Endothelial cell of umbilical vein (primary cell): ENCODE results near the gene HYDIN. TPM values are rescaled to one million over a fixed set of nuclear protein-coding genes. Genes with fewer than 3 reads are reported as not detected.

Experiments used
- BruUV-seq: library from RNA; stranded (reverse); fragments of 400-500 nt; replicated peaks from 2 replicates; lab custom pipeline; 2021; lab: Mats Ljungman, UMichigan
- CTCF ChIA-PET: fragments of 300-600, 350-600 bp; sonication (Branson Sonifier 250); formaldehyde crosslinking; loops from one replicate; lab custom pipeline; 2021; ENCODE audit warnings: antibody characterized with exemption, inconsistent platforms; lab: Charles Lee
- POLR2A ChIA-PET: fragments of 300-600, 350-600 bp; sonication (Branson Sonifier 250); formaldehyde crosslinking; loops from one replicate; lab custom pipeline; 2021; ENCODE audit warnings: antibody characterized with exemption, inconsistent platforms; lab: Charles Lee
- DNase-seq: peaks from one replicate; pipeline ENCODE4 v3.0.0-alpha.2; 2011; ENCODE audit warnings: low read depth, low spot score
- FAIRE-seq: peaks from 2 replicates; lab custom pipeline; 2011; peaks lifted over from hg19 to GRCh38; lab: Jason Lieb, UNC
- H2AFZ ChIP-seq: 2 replicates; pipeline ENCODE4 v1.6.0; 2012; ENCODE audit warnings: low read depth, low read length, control low read depth, inconsistent platforms
- H3K27ac ChIP-seq: 2 replicates; pipeline ENCODE4 v1.5.1; 2011; ENCODE audit warnings: low read depth, mild to moderate bottlenecking, control low read depth, low read length, moderate library complexity; ENCODE audit not compliant: insufficient read depth
- H3K27me3 ChIP-seq, 2 experiments: 2 replicates each; pipeline versions ENCODE4 v1.6.0 to v1.6.1; 2011; ENCODE audit warnings: low read length in 2 of 2, mixed read lengths in 1 of 2; ENCODE audit not compliant: control insufficient read depth in 2 of 2, insufficient read depth in 2 of 2
- H3K36me3 ChIP-seq, 2 experiments: 2 replicates in 1 of 2; 3 replicates in 1 of 2; pipeline ENCODE4 v1.5.1; 2011; ENCODE audit warnings: low read length in 2 of 2, mild to moderate bottlenecking in 1 of 2, moderate library complexity in 1 of 2; ENCODE audit not compliant: control insufficient read depth in 2 of 2, insufficient read depth in 2 of 2; ENCODE audit errors: extremely low read depth in 1 of 2
- H3K4me1 ChIP-seq: 3 replicates; pipeline ENCODE4 v1.5.1; 2011; ENCODE audit warnings: mild to moderate bottlenecking, low read length; ENCODE audit not compliant: control insufficient read depth, insufficient read depth; ENCODE audit errors: extremely low read depth
- H3K4me2 ChIP-seq: 2 replicates; pipeline ENCODE4 v1.6.1; 2011; ENCODE audit warnings: low read length, control low read depth, mixed read lengths; ENCODE audit not compliant: insufficient read depth
- H3K4me3 ChIP-seq, 3 experiments: fragments of 200-600 bp in 1 of 3; sonication (generic), shearing (Covaris generic) in 1 of 3; replicated peaks in 1 of 3; 2 replicates each; pipeline ENCODE4 v1.5.1; 2011 to 2016; ENCODE audit warnings: control low read depth in 3 of 3, low read length in 3 of 3, mild to moderate bottlenecking in 2 of 3, inconsistent platforms in 1 of 3, low read depth in 1 of 3, moderate library complexity in 1 of 3; ENCODE audit not compliant: insufficient read depth in 1 of 3
- H3K79me2 ChIP-seq: 2 replicates; pipeline ENCODE4 v1.6.0; 2012; ENCODE audit warnings: low read length, inconsistent platforms; ENCODE audit not compliant: control insufficient read depth, insufficient read depth
- H3K9ac ChIP-seq: replicated peaks from 2 replicates; pipeline ENCODE3; 2011; ENCODE audit warnings: low read length, control low read depth; ENCODE audit not compliant: insufficient read depth; ENCODE audit errors: extremely low read depth
- H3K9me1 ChIP-seq: replicated peaks from 3 replicates; pipeline ENCODE4 v1.6.0; 2011; ENCODE audit warnings: mild to moderate bottlenecking, low read length; ENCODE audit not compliant: control insufficient read depth, insufficient read depth; ENCODE audit errors: extremely low read depth
- H3K9me3 ChIP-seq: replicated peaks from 2 replicates; pipeline ENCODE4 v1.5.1; 2012; ENCODE audit warnings: low read length, inconsistent platforms; ENCODE audit not compliant: control insufficient read depth, insufficient read depth
- H4K20me1 ChIP-seq: replicated peaks from 2 replicates; pipeline ENCODE3; 2011; ENCODE audit warnings: mild to moderate bottlenecking, low read length; ENCODE audit not compliant: control insufficient read depth, insufficient read depth; ENCODE audit errors: extremely low read depth
- EZH2 ChIP-seq: IDR thresholded peaks from 2 replicates; pipeline ENCODE4 v1.6.1; 2012; ENCODE audit warnings: borderline replicate concordance, low read depth, mild to moderate bottlenecking, moderate library complexity, low read length, inconsistent platforms; ENCODE audit not compliant: severe bottlenecking
- FOS ChIP-seq: IDR thresholded peaks from 2 replicates; pipeline ENCODE4 v1.6.1; 2011; ENCODE audit warnings: mild to moderate bottlenecking, low read length, moderate library complexity, borderline replicate concordance; ENCODE audit not compliant: insufficient read depth
- GATA2 ChIP-seq: IDR thresholded peaks from 2 replicates; pipeline ENCODE4 v1.7.0; 2011; ENCODE audit warnings: low read depth, mild to moderate bottlenecking, moderate library complexity, mixed read lengths, low read length; ENCODE audit not compliant: insufficient read length, insufficient read depth
- JUN ChIP-seq: IDR thresholded peaks from 2 replicates; pipeline ENCODE4 v1.6.1; 2011; ENCODE audit warnings: borderline replicate concordance, low read depth; ENCODE audit not compliant: insufficient read length, insufficient read depth
- MYC ChIP-seq: IDR thresholded peaks from one replicate; pipeline ENCODE4 v1.6.1; 2011; ENCODE audit warnings: mild to moderate bottlenecking, low read depth, low read length
- POLR2A ChIP-seq: IDR thresholded peaks from 2 replicates; pipeline ENCODE4 v1.6.1; 2012; ENCODE audit warnings: low read depth, mild to moderate bottlenecking, control low read depth, low read length
- POLR2AphosphoS5 ChIP-seq: IDR thresholded peaks from 2 replicates; pipeline ENCODE4 v1.6.1; 2012; ENCODE audit warnings: low read depth, mild to moderate bottlenecking, control low read depth, low read length, moderate library complexity; ENCODE audit not compliant: insufficient read depth
- dilution Hi-C: fragments of 300-500 bp; cut with MboI; formaldehyde crosslinking; loops from one replicate; pipeline ENCODE4 v1.15.0; 2019; ENCODE audit warnings: low sequenced_read_pairs; ENCODE audit not compliant: extremely low pct_ligation_motif_present
- intact Hi-C: fragments of 100-400 bp; cut with micrococcal nuclease; formaldehyde crosslinking; loops from one replicate; pipeline ENCODE4 v1.10.0; 2022
- polyA plus RNA-seq, 4 experiments: library from polyadenylated mRNA; depleted of rRNA in 3 of 4; stranded (reverse) in 3 of 4; unstranded in 1 of 4; fragments of >200 nt; gene quantifications; 2 replicates each; pipeline versions ENCODE4 v1.2.1 to v1.2.3, GENCODE V29; 2011 to 2012; ENCODE audit warnings: missing spikeins in 1 of 4
- total RNA-seq: library from RNA; stranded (reverse); gene quantifications from 2 replicates; pipeline ENCODE4 v1.2.3, GENCODE V29; 2021
- TF ChIP-seq, protein P1 (sequence below), 2 donors: IDR thresholded peaks; 1 replicate in 1 of 2; 2 replicates in 1 of 2; pipeline ENCODE4 v1.5.1; 2011; ENCODE audit warnings: low read length in 2 of 2, mild to moderate bottlenecking in 2 of 2, moderate library complexity in 2 of 2, control low read depth in 1 of 2, inconsistent platforms in 1 of 2, low read depth in 1 of 2; ENCODE audit not compliant: insufficient read depth in 1 of 2; ENCODE audit errors: extremely low read depth in 1 of 2
- TF ChIP-seq, protein P2 (sequence below): IDR thresholded peaks from 2 replicates; pipeline ENCODE4 v1.6.1; 2011; ENCODE audit not compliant: insufficient read depth, insufficient read length

The HYDIN gene
- total and polyA plus RNA-seq, 2 donors (not counting 3 experiments of a cell fraction or from before 2014, with no cell fraction given), result not detected

DNA sequence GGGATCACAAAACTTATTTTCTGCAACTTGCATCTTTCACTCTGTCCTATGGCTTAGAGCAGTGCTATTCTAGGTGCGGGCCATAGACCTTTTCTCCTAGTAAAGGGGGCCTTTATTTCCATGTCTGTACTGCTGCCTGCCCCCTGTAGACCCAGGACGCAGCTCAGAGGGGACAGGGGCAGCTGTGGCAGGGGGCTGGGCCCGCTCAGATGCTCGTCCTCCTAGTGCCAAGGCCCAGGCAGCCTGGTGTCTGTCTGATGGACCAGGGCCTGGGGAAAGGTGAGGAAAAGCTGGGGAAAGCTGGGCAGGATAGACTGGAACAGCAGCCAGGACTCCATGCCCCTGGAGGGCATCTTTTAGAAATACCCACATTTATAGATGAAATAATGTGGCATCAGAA is 455.1 kb downstream of the HYDIN start:
- ChIA-PET POLR2A (no interaction called here), CTCF (no interaction called here)
- H3K9me1 ChIP-seq, result no peaks in the 10 kb centered on the region
- no peaks in the 10 kb centered on the region for H3K79me2 ChIP-seq
- H3K4me3 ChIP-seq, result no peak overlapping the region
- DNase-seq, result no peak
- FAIRE-seq, result no peak
- no peak for TF ChIP-seq GATA2
- TF ChIP-seq EZH2, result no peak
- TF ChIP-seq, protein P1, sequence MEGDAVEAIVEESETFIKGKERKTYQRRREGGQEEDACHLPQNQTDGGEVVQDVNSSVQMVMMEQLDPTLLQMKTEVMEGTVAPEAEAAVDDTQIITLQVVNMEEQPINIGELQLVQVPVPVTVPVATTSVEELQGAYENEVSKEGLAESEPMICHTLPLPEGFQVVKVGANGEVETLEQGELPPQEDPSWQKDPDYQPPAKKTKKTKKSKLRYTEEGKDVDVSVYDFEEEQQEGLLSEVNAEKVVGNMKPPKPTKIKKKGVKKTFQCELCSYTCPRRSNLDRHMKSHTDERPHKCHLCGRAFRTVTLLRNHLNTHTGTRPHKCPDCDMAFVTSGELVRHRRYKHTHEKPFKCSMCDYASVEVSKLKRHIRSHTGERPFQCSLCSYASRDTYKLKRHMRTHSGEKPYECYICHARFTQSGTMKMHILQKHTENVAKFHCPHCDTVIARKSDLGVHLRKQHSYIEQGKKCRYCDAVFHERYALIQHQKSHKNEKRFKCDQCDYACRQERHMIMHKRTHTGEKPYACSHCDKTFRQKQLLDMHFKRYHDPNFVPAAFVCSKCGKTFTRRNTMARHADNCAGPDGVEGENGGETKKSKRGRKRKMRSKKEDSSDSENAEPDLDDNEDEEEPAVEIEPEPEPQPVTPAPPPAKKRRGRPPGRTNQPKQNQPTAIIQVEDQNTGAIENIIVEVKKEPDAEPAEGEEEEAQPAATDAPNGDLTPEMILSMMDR (IDR thresholded peaks at IDR 0.05; ENCODE audit: extremely low read depth in 1 of 2, insufficient read depth in 1 of 2, low read depth in 1 of 2, low read length in 2 of 2), result no peak
- peaks cover 6 to 18% of the 10 kb centered on the region in 2 experiments for H3K36me3 ChIP-seq
- H3K27ac ChIP-seq, result no peak overlapping the region
- no peaks in the 10 kb centered on the region for H4K20me1 ChIP-seq
- no peak overlapping the region for H3K9ac ChIP-seq
- no peak overlapping the region for H3K4me2 ChIP-seq
- H3K9me3 ChIP-seq, result no peaks in the 10 kb centered on the region
- BruUV-seq, result no TSS peak
- H3K27me3 ChIP-seq, result no peaks in the 10 kb centered on the region
- dilution Hi-C loops, result no loop called here
- intact Hi-C loops, result loop anchor here (10.0 kb wide), 1 partner anchor 201 kb away; no protein-coding TSS in a partner anchor
- no peaks in the 10 kb centered on the region for H3K4me1 ChIP-seq
- H2AFZ ChIP-seq, result no peak overlapping the region

DNA sequence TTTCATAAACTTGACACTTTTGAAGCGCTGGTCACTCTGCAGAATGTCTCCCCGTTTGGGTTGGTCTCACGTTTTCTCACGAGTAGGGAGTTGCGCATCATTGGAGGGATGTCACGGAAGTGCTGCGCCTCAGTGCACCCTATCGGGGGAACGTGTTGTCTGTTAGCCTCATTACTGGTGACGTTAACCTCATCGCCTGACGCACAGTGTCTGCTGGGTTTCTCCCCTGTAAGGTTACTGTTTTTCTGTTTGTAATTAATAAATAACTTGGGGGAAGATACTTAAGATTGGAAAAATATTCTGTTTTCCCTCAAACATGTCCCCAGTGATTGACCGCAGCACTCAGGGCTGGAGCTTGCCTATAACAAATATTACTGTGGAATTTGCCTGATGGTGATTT is 456.3 kb downstream of the HYDIN start:
- H4K20me1 ChIP-seq, result no peaks in the 10 kb centered on the region
- H3K4me1 ChIP-seq, result no peaks in the 10 kb centered on the region
- ChIA-PET POLR2A (no interaction called here), CTCF (no interaction called here)
- H3K4me3 ChIP-seq, result no peak overlapping the region
- no peaks in the 10 kb centered on the region for H3K9me3 ChIP-seq
- H3K9me1 ChIP-seq, result no peaks in the 10 kb centered on the region
- no peak overlapping the region for H2AFZ ChIP-seq
- no TSS peak for BruUV-seq
- H3K79me2 ChIP-seq, result no peaks in the 10 kb centered on the region
- TF ChIP-seq, protein P1 (IDR thresholded peaks at IDR 0.05; ENCODE audit: extremely low read depth in 1 of 2, insufficient read depth in 1 of 2, low read depth in 1 of 2, low read length in 2 of 2), result no peak
- TF ChIP-seq FOS (no peak), GATA2 (no peak), JUN (no peak), POLR2AphosphoS5 (no peak), EZH2 (no peak), MYC (no peak), POLR2A (no peak)
- TF ChIP-seq, protein P2, sequence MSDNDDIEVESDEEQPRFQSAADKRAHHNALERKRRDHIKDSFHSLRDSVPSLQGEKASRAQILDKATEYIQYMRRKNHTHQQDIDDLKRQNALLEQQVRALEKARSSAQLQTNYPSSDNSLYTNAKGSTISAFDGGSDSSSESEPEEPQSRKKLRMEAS, result no peak
- FAIRE-seq (no peak), DNase-seq (no peak)
- peaks cover 4 to 14% of the 10 kb centered on the region in 2 experiments for H3K36me3 ChIP-seq
- no peak overlapping the region for H3K9ac ChIP-seq
- H3K27ac ChIP-seq, result no peak overlapping the region
- H3K4me2 ChIP-seq, result no peak overlapping the region
- dilution Hi-C loops, result no loop called here
- intact Hi-C loops, result loop anchor here (5.0 to 10.0 kb wide), 2 partner anchors 199 to 583 kb away; partner anchors contain the start of gene CALB2
- no peaks in the 10 kb centered on the region for H3K27me3 ChIP-seq
